ENCODE data around the gene SRI. TPM values are rescaled to one million over a fixed set of nuclear protein-coding genes. Genes with fewer than 3 reads are reported as not detected.

The SRI gene
- polyA plus RNA-seq, 1 donor (not counting 4 experiments of a cell fraction or from before 2014, with no cell fraction given), result 206 TPM

- Histone ChIP-seq H4K20me1 (ENCODE audit: control insufficient read depth, extremely low read depth, insufficient read depth, low read length) (no peaks in the 10 kb centered on the region), H3K4me1 (ENCODE audit: control insufficient read depth, extremely low read depth, insufficient read depth, low read length) (peaks cover 15% of the 10 kb centered on the region), H3K9me3 (ENCODE audit: control insufficient read depth, low read depth, low read length) (peaks cover 6% of the 10 kb centered on the region), H3K27me3 (ENCODE audit: control insufficient read depth, extremely low read depth, insufficient read depth, low read length) (no peaks in the 10 kb centered on the region), H3K36me3 (ENCODE audit: control insufficient read depth in 2 of 2, extremely low read depth in 1 of 2, insufficient read depth in 2 of 2, low read length in 2 of 2) (no peaks in the 10 kb centered on the region), H2AFZ (ENCODE audit: control insufficient read depth, low read length) (no peak overlapping the region), H3K9me1 (ENCODE audit: control insufficient read depth, extremely low read depth, insufficient read depth, low read length) (no peaks in the 10 kb centered on the region), H3K79me2 (ENCODE audit: control insufficient read depth, insufficient read depth, low read length) (no peaks in the 10 kb centered on the region), H3K27ac (ENCODE audit: control insufficient read depth, insufficient read depth, low read length) (no peak overlapping the region), H3K9ac (ENCODE audit: control insufficient read depth, extremely low read depth, insufficient read depth, low read length) (no peak overlapping the region), H3K4me2 (ENCODE audit: control insufficient read depth, extremely low read depth, insufficient read depth, low read depth, low read length) (no peak overlapping the region), H3K4me3 (ENCODE audit: control insufficient read depth in 2 of 3, extremely low read depth in 1 of 3, insufficient read depth in 2 of 3, low read depth in 1 of 3, low read length in 3 of 3) (no peak overlapping the region)
- dilution Hi-C loops (cut with MboI; ENCODE audit: extremely low pct_ligation_motif_present, low sequenced_read_pairs), result no loop called here
- DNase-seq (ENCODE audit: low read depth, low spot score), result no peak
- no peak for FAIRE-seq
- TF ChIP-seq CTCF (optimal IDR thresholded peaks at IDR 0.05 in 1 of 3, IDR thresholded peaks at IDR 0.05 in 1 of 3, conservative IDR thresholded peaks at IDR 0.05 in 1 of 3; ENCODE audit: extremely low read depth in 1 of 3, insufficient read depth in 2 of 3, low read length in 3 of 3) (no peak), EZH2 (IDR thresholded peaks at IDR 0.05; ENCODE audit: low read length) (no peak)
These were observed 33.8 kb upstream of the SRI start for GRCh38 chr7:88253640-88254039.

GRCh38 chr7:88244258-88244657 is 24.4 kb upstream of the SRI start:
- Histone ChIP-seq H3K4me3 (ENCODE audit: control insufficient read depth in 2 of 3, extremely low read depth in 1 of 3, insufficient read depth in 2 of 3, low read depth in 1 of 3, low read length in 3 of 3) (no peak overlapping the region), H3K4me1 (ENCODE audit: control insufficient read depth, extremely low read depth, insufficient read depth, low read length) (no peaks in the 10 kb centered on the region), H3K9me3 (ENCODE audit: control insufficient read depth, low read depth, low read length) (no peaks in the 10 kb centered on the region), H3K9ac (ENCODE audit: control insufficient read depth, extremely low read depth, insufficient read depth, low read length) (no peak overlapping the region), H4K20me1 (ENCODE audit: control insufficient read depth, extremely low read depth, insufficient read depth, low read length) (no peaks in the 10 kb centered on the region), H3K9me1 (ENCODE audit: control insufficient read depth, extremely low read depth, insufficient read depth, low read length) (no peaks in the 10 kb centered on the region), H3K4me2 (ENCODE audit: control insufficient read depth, extremely low read depth, insufficient read depth, low read depth, low read length) (no peak overlapping the region), H3K27me3 (ENCODE audit: control insufficient read depth, extremely low read depth, insufficient read depth, low read length) (no peaks in the 10 kb centered on the region), H2AFZ (ENCODE audit: control insufficient read depth, low read length) (no peak overlapping the region), H3K27ac (ENCODE audit: control insufficient read depth, insufficient read depth, low read length) (no peak overlapping the region), H3K36me3 (ENCODE audit: control insufficient read depth in 2 of 2, extremely low read depth in 1 of 2, insufficient read depth in 2 of 2, low read length in 2 of 2) (no peaks in the 10 kb centered on the region), H3K79me2 (ENCODE audit: control insufficient read depth, insufficient read depth, low read length) (no peaks in the 10 kb centered on the region)
- no peak for FAIRE-seq
- TF ChIP-seq EZH2 (IDR thresholded peaks at IDR 0.05; ENCODE audit: low read length) (no peak), CTCF (optimal IDR thresholded peaks at IDR 0.05 in 1 of 3, IDR thresholded peaks at IDR 0.05 in 1 of 3, conservative IDR thresholded peaks at IDR 0.05 in 1 of 3; ENCODE audit: extremely low read depth in 1 of 3, insufficient read depth in 2 of 3, low read length in 3 of 3) (no peak)
- DNase-seq (ENCODE audit: low read depth, low spot score), result no peak
- dilution Hi-C loops (cut with MboI; ENCODE audit: extremely low pct_ligation_motif_present, low sequenced_read_pairs), result no loop called here
